Cardiac muscle cell (in vitro differentiated cells and primary cell): ENCODE measurements around the gene MIAT. TPM values are rescaled to one million over a fixed set of nuclear protein-coding genes. Genes with fewer than 3 reads are reported as not detected.
"Not testable (repeated sequence)": the region's sequence is repeated elsewhere in the genome, so short reads cannot be mapped to it uniquely, and the experiment has no call there.

Experiments
- DNase-seq, 2 donors: peaks; one replicate each; pipeline versions ENCODE4 v3.0.0 to v3.0.0-alpha.2; 2010 to 2017; ENCODE audit warnings: low read depth in 1 of 2, low spot score in 1 of 2
- H3K27ac ChIP-seq: fragments of 200-600 bp; sonication (generic); 2 replicates; pipeline ENCODE4 v1.5.1; 2016
- H3K27me3 ChIP-seq: fragments of 200-600 bp; sonication (generic); 2 replicates; pipeline ENCODE4 v1.6.0; 2016; ENCODE audit warnings: control low read depth
- H3K36me3 ChIP-seq: fragments of 200-600 bp; sonication (generic); 2 replicates; pipeline ENCODE4 v1.5.1; 2016; ENCODE audit warnings: control low read depth
- H3K4me1 ChIP-seq: fragments of 200-600 bp; sonication (generic); 2 replicates; pipeline ENCODE4 v1.8.1; 2017; ENCODE audit warnings: low read depth, mild to moderate bottlenecking, mixed run types
- H3K4me3 ChIP-seq: fragments of 200-600 bp; sonication (generic); 2 replicates; pipeline ENCODE4 v1.5.1; 2016; ENCODE audit warnings: mild to moderate bottlenecking
- H3K9me3 ChIP-seq: fragments of 200-600 bp; sonication (generic); 2 replicates; pipeline ENCODE4 v1.5.1; 2017; ENCODE audit warnings: low read depth, mild to moderate bottlenecking, control low read depth
- CTCF ChIP-seq: IDR thresholded peaks from 2 replicates; pipeline ENCODE4 v1.5.1; 2012; ENCODE audit warnings: low read depth, mild to moderate bottlenecking, low read length
- polyA plus RNA-seq: library from polyadenylated mRNA; unstranded; fragments of >200 nt; fragmentation: Nextera tagmentation; extraction: Ambion mirVana; gene quantifications from 2 replicates; pipeline ENCODE4 v1.2.1, GENCODE V29; 2016
- total RNA-seq: library from RNA; depleted of rRNA; stranded (reverse); fragments of >200 nt; gene quantifications from 2 replicates; pipeline ENCODE4 v1.2.3, GENCODE V29; 2016

The MIAT gene
- total and polyA plus RNA-seq, 2 experiments from 2014 or later = 0.11 to 0.66 TPM

GRCh38 chr22:26702906-26703830 lies 45.8 kb downstream of the MIAT start:
- no peaks in the 10 kb centered on the region for H3K36me3 ChIP-seq
- H3K27ac ChIP-seq = no peak overlapping the region
- H3K4me3 ChIP-seq = no peak overlapping the region
- H3K9me3 ChIP-seq = peaks cover 3% of the 10 kb centered on the region
- H3K4me1 ChIP-seq = no peaks in the 10 kb centered on the region
- no peaks in the 10 kb centered on the region for H3K27me3 ChIP-seq
- TF ChIP-seq CTCF = no peak
- DNase-seq = no peak

- not testable (repeated sequence) for H3K27me3 ChIP-seq, DNase-seq, H3K27ac ChIP-seq, H3K36me3 ChIP-seq, H3K9me3 ChIP-seq, H3K4me3 ChIP-seq, H3K4me1 ChIP-seq
Observed at GRCh38 chr22:26705379-26705778, 48.0 kb downstream of the MIAT start.

- Histone ChIP-seq H3K4me3 (no peak overlapping the region), H3K4me1 (no peaks in the 10 kb centered on the region), H3K27ac (no peak overlapping the region), H3K36me3 (no peaks in the 10 kb centered on the region), H3K27me3 (no peaks in the 10 kb centered on the region), H3K9me3 (no peaks in the 10 kb centered on the region)
- no peak for TF ChIP-seq CTCF
- no peak for DNase-seq
Observed at GRCh38 chr22:26707090-26707489, 49.7 kb downstream of the MIAT start.

GRCh38 chr22:26707581-26707980 lies 50.2 kb downstream of the MIAT start:
- H3K27me3 ChIP-seq = no peaks in the 10 kb centered on the region
- no peaks in the 10 kb centered on the region for H3K9me3 ChIP-seq
- no peak for TF ChIP-seq CTCF
- H3K27ac ChIP-seq = no peak overlapping the region
- no peak for DNase-seq
- H3K4me1 ChIP-seq = no peaks in the 10 kb centered on the region
- H3K36me3 ChIP-seq = no peaks in the 10 kb centered on the region
- no peak overlapping the region for H3K4me3 ChIP-seq

GRCh38 chr22:26708256-26709009 lies 51.0 kb downstream of the MIAT start:
- TF ChIP-seq CTCF = no peak
- Histone ChIP-seq H3K27me3 (no peaks in the 10 kb centered on the region), H3K4me3 (no peak overlapping the region), H3K36me3 (no peaks in the 10 kb centered on the region), H3K9me3 (no peaks in the 10 kb centered on the region), H3K27ac (no peak overlapping the region), H3K4me1 (no peaks in the 10 kb centered on the region)
- DNase-seq = no peak
